B cell (primary cell): ENCODE results near the gene MDC1. TPM values are rescaled to one million over a fixed set of nuclear protein-coding genes. Genes with fewer than 3 reads are reported as not detected.
"Not testable (repeated sequence)": the region's sequence is repeated elsewhere in the genome, so short reads cannot be mapped to it uniquely, and the experiment has no call there.

ENCODE experiments used
- ATAC-seq: fragments of 200-7000 bp; cut with Tn5 transposase; one replicate; pipeline ENCODE4 v1.10.0; 2021; ENCODE audit warnings: low read depth, mild to moderate bottlenecking, moderate number of reproducible peaks, moderate library complexity
- CTCF ChIA-PET: fragments of 350-600 bp; sonication (Branson Sonifier 250); formaldehyde crosslinking; loops from one replicate; lab custom pipeline; 2021; ENCODE audit warnings: antibody characterized with exemption, inconsistent platforms; lab: Charles Lee
- POLR2A ChIA-PET: fragments of 350-600 bp; sonication (Branson Sonifier 250); formaldehyde crosslinking; loops from one replicate; lab custom pipeline; 2021; ENCODE audit warnings: antibody characterized with exemption; lab: Charles Lee
- DNase-seq: peaks from one replicate; pipeline ENCODE4 v3.0.0; 2013
- H2AFZ ChIP-seq: 2 replicates; pipeline ENCODE4 v1.6.1; 2012; ENCODE audit warnings: mild to moderate bottlenecking, low read depth, low read length; ENCODE audit not compliant: insufficient read depth, poor library complexity, severe bottlenecking
- H3K27ac ChIP-seq, 2 donors: 1 replicate in 1 of 2; 2 replicates in 1 of 2; pipeline ENCODE4 v1.5.1; 2012 to 2013; ENCODE audit warnings: low read length in 2 of 2, mild to moderate bottlenecking in 2 of 2, moderate library complexity in 1 of 2
- H3K27me3 ChIP-seq, 4 experiments: fragments of 200-600 bp in 1 of 4; sonication (generic) in 1 of 4; replicated peaks in 1 of 4; 1 replicate in 2 of 4; 2 replicates in 2 of 4; pipeline versions ENCODE4 v1.6.1 to v1.7.0; 2013 to 2016; ENCODE audit warnings: low read length in 3 of 4, mild to moderate bottlenecking in 2 of 4, mixed read lengths in 1 of 4, moderate library complexity in 1 of 4; ENCODE audit not compliant: insufficient read depth in 4 of 4, control insufficient read depth in 3 of 4; ENCODE audit errors: control extremely low read depth in 1 of 4
- H3K36me3 ChIP-seq, 2 experiments: replicated peaks in 1 of 2; 1 replicate in 1 of 2; 2 replicates in 1 of 2; pipeline versions ENCODE4 v1.6.1 to v1.7.1; 2013; ENCODE audit warnings: low read length in 1 of 2; ENCODE audit not compliant: insufficient read depth in 2 of 2, control insufficient read depth in 1 of 2; ENCODE audit errors: control extremely low read depth in 1 of 2, extremely low read depth in 1 of 2
- H3K4me1 ChIP-seq, 2 donors: fragments of 200-600 bp in 1 of 2; sonication (generic) in 1 of 2; 1 replicate in 1 of 2; 2 replicates in 1 of 2; pipeline versions ENCODE4 v1.5.1 to v1.6.1; 2013 to 2017; ENCODE audit warnings: low read length in 2 of 2; ENCODE audit not compliant: control insufficient read depth in 2 of 2, insufficient read depth in 2 of 2
- H3K4me2 ChIP-seq: replicated peaks from 2 replicates; pipeline ENCODE3; 2012; ENCODE audit warnings: mild to moderate bottlenecking, low read depth, low read length; ENCODE audit not compliant: poor library complexity, severe bottlenecking
- H3K4me3 ChIP-seq, 5 experiments: fragments of 200-600 bp in 1 of 5; sonication (generic) in 1 of 5; 1 replicate in 3 of 5; 2 replicates in 2 of 5; pipeline versions ENCODE4 v1.5.1 to v1.7.0; 2011 to 2016; ENCODE audit warnings: low read length in 4 of 5, mild to moderate bottlenecking in 4 of 5, low read depth in 2 of 5, control low read depth in 1 of 5, moderate library complexity in 1 of 5; ENCODE audit not compliant: insufficient read depth in 1 of 5; ENCODE audit errors: control extremely low read depth in 1 of 5, extremely low read depth in 1 of 5
- H3K79me2 ChIP-seq: fragments of 200-600 bp; sonication (generic); one replicate; pipeline ENCODE4 v1.6.0; 2016; ENCODE audit warnings: low read length; ENCODE audit not compliant: control insufficient read depth, insufficient read depth
- H3K9ac ChIP-seq: fragments of 200-600 bp; sonication (generic); 2 replicates; pipeline ENCODE4 v1.6.1; 2017; ENCODE audit warnings: mild to moderate bottlenecking, low read length, moderate library complexity
- H3K9me3 ChIP-seq, 3 donors: one replicate each; pipeline versions ENCODE4 v1.6.1 to v1.7.1; 2013; ENCODE audit warnings: low read length in 2 of 3; ENCODE audit not compliant: control insufficient read depth in 2 of 3, insufficient read depth in 1 of 3; ENCODE audit errors: control extremely low read depth in 1 of 3
- H4K20me1 ChIP-seq: 2 replicates; pipeline ENCODE4 v1.6.0; 2012; ENCODE audit warnings: mild to moderate bottlenecking, low read length; ENCODE audit not compliant: insufficient read depth, control insufficient read depth, poor library complexity, severe bottlenecking
- H3K27ac Mint-ChIP-seq: one replicate; pipeline ENCODE4 v1.8.0; 2021; ENCODE audit warnings: mixed read lengths
- H3K27me3 Mint-ChIP-seq: one replicate; pipeline ENCODE4 v1.8.0; 2021; ENCODE audit warnings: mixed read lengths
- H3K4me1 Mint-ChIP-seq: one replicate; pipeline ENCODE4 v1.8.0; 2021; ENCODE audit warnings: mixed read lengths
- H3K4me3 Mint-ChIP-seq: one replicate; pipeline ENCODE4 v1.8.0; 2021; ENCODE audit warnings: mixed read lengths
- H3K9me3 Mint-ChIP-seq: one replicate; pipeline ENCODE4 v1.8.0; 2022; ENCODE audit warnings: mixed read lengths; ENCODE audit not compliant: insufficient read depth
- CTCF ChIP-seq: fragments of 200-600 bp; IDR thresholded peaks from one replicate; pipeline ENCODE4 v1.8.0; 2022; ENCODE audit warnings: antibody characterized with exemption, mild to moderate bottlenecking
- EZH2 ChIP-seq: IDR thresholded peaks from 2 replicates; pipeline ENCODE4 v1.6.1; 2012; ENCODE audit warnings: borderline replicate concordance, low read depth, mild to moderate bottlenecking, moderate library complexity, low read length; ENCODE audit not compliant: insufficient read depth, poor library complexity, severe bottlenecking
- WGBS: methylation state at CpG from one replicate; pipeline ENCODE4 v1.1.5; 2013; ENCODE audit warnings: missing lambda C conversion rate; ENCODE audit not compliant: insufficient coverage; 5-methylcytosine and 5-hydroxymethylcytosine counted together
- intact Hi-C: fragments of 100-400 bp; cut with micrococcal nuclease; formaldehyde crosslinking; loops from one replicate; pipeline ENCODE4 v1.10.0; 2022
- polyA plus RNA-seq: library from polyadenylated mRNA; depleted of rRNA; stranded (reverse); fragments of >200 nt; gene quantifications from 2 replicates; pipeline ENCODE4 v1.2.3, GENCODE V29; 2012
- total RNA-seq, 2 donors: library from RNA; stranded (reverse); fragments of 120-200 nt in 1 of 2; gene quantifications; 1 replicate in 1 of 2; 2 replicates in 1 of 2; pipeline versions ENCODE4 v1.2.3 to v1.2.4, GENCODE V29; 2013 to 2022

Gene MDC1
- total and polyA plus RNA-seq, 2 donors (not counting 1 experiment from before 2014, with no cell fraction given), result 24.9 to 87.4 TPM

GRCh38 chr6:30766461-30767157 is 49.5 kb upstream of the MDC1 start:
- CTCF ChIA-PET, result interaction anchor here (1.1 to 1.6 kb wide), 2 partner anchors 62 to 324 kb away, joined by 3 read pairs; no protein-coding TSS in a partner anchor
- intact Hi-C loops, result no loop called here
- Mint-ChIP-seq H3K27me3 (peaks cover 35% of the 10 kb centered on the region), H3K4me1 (peaks cover 15% of the 10 kb centered on the region), H3K9me3 (peaks cover 4% of the 10 kb centered on the region), H3K4me3 (no peak overlapping the region), H3K27ac (peak overlapping the region; percentile 3)
- H3K9ac ChIP-seq, result no peak overlapping the region
- no peak overlapping the region for H3K27ac ChIP-seq
- 91% methylated on average over 6 of the region's 6 CpGs for WGBS
- no peak for TF ChIP-seq CTCF
- no peak for TF ChIP-seq EZH2
- DNase-seq, result no peak
- no peak overlapping the region for H2AFZ ChIP-seq
- H3K27me3 ChIP-seq, result peaks cover 0 to 6% (median 0%) of the 10 kb centered on the region in 4 experiments
- no peak overlapping the region for H3K4me3 ChIP-seq
- POLR2A ChIA-PET, result no interaction called here
- H4K20me1 ChIP-seq, result no peaks in the 10 kb centered on the region
- H3K79me2 ChIP-seq, result no peaks in the 10 kb centered on the region
- no peak overlapping the region for H3K4me2 ChIP-seq
- H3K9me3 ChIP-seq, result no peaks in the 10 kb centered on the region
- H3K36me3 ChIP-seq, result no peaks in the 10 kb centered on the region
- ATAC-seq, result no peak
- H3K4me1 ChIP-seq, result peaks cover 4 to 9% of the 10 kb centered on the region in 2 donors

- H3K9ac ChIP-seq, intact Hi-C loops, H3K27ac Mint-ChIP-seq, H3K27me3 ChIP-seq, CTCF ChIA-PET, H2AFZ ChIP-seq, H3K79me2 ChIP-seq, H3K4me3 ChIP-seq, H3K4me1 ChIP-seq, H4K20me1 ChIP-seq, DNase-seq, H3K9me3 ChIP-seq, H3K4me3 Mint-ChIP-seq, H3K9me3 Mint-ChIP-seq, ATAC-seq, H3K27ac ChIP-seq, H3K4me2 ChIP-seq, H3K36me3 ChIP-seq, POLR2A ChIA-PET: not testable (repeated sequence)
- Mint-ChIP-seq H3K27me3 (peaks cover 32% of the 10 kb centered on the region), H3K4me1 (peaks cover 15% of the 10 kb centered on the region)
- 100% methylated on average over 1 of the region's 1 CpG for WGBS
Observed at GRCh38 chr6:30765495-30765894, 48.4 kb upstream of the MDC1 start.

- H3K4me3 Mint-ChIP-seq, CTCF ChIA-PET, H4K20me1 ChIP-seq, H3K79me2 ChIP-seq, H3K9me3 Mint-ChIP-seq, ATAC-seq, H3K27ac Mint-ChIP-seq, H3K4me2 ChIP-seq, H3K27ac ChIP-seq, H3K9me3 ChIP-seq, H3K36me3 ChIP-seq, H3K27me3 ChIP-seq, POLR2A ChIA-PET, DNase-seq, H3K4me3 ChIP-seq, H3K9ac ChIP-seq, intact Hi-C loops, H2AFZ ChIP-seq: not testable (repeated sequence)
- WGBS, result 79% methylated on average over 9 of the region's 13 CpGs
- H3K4me1 ChIP-seq, result peaks cover 7 to 12% of the 10 kb centered on the region in 2 donors
- Mint-ChIP-seq H3K4me1 (peaks cover 16% of the 10 kb centered on the region), H3K27me3 (peaks cover 32% of the 10 kb centered on the region)
Observed at GRCh38 chr6:30764490-30765043, 47.5 kb upstream of the MDC1 start.
